Thyroid gland (tissue), 4 donors: Measurements from ENCODE around the gene SVOP.

Experiments
- CTCF ChIP-seq, 6 experiments: fragments of 200-600 bp in 3 of 6; fragments of 450-650 bp in 3 of 6; sonication (generic) in 3 of 6; IDR thresholded peaks; one replicate each; pipeline ENCODE4 v1.5.1; 2016 to 2019; ENCODE audit warnings: antibody characterized with exemption in 6 of 6, mild to moderate bottlenecking in 2 of 6, inconsistent platforms in 1 of 6, moderate library complexity in 1 of 6
- POLR2A ChIP-seq, 2 donors: fragments of 450-650 bp; IDR thresholded peaks; one replicate each; pipeline ENCODE4 v1.6.1; 2017; ENCODE audit warnings: antibody characterized with exemption in 2 of 2, mild to moderate bottlenecking in 2 of 2, moderate library complexity in 1 of 2

- TF ChIP-seq CTCF (IDR thresholded peaks at IDR 0.05) = no peak
- no peak for TF ChIP-seq POLR2A (IDR thresholded peaks at IDR 0.05)
Measured at GRCh38 chr12:109052097-109052413, 31.2 kb upstream of the SVOP start.
